Keratinocyte (primary cell): ENCODE data around the gene ELL. TPM values are rescaled to one million over a fixed set of nuclear protein-coding genes. Genes with fewer than 3 reads are reported as not detected.

Experiments
- DNase-seq: peaks from one replicate; pipeline ENCODE4 v3.0.0-alpha.2; 2011; ENCODE audit warnings: low read depth, missing footprints, low spot score
- FAIRE-seq: peaks from 2 replicates; lab custom pipeline; 2011; peaks lifted over from hg19 to GRCh38; lab: Jason Lieb, UNC
- H2AFZ ChIP-seq: 2 replicates; pipeline ENCODE4 v1.6.0; 2012; ENCODE audit warnings: low read length, control low read depth, inconsistent platforms; ENCODE audit not compliant: control insufficient read depth
- H3K27ac ChIP-seq: 2 replicates; pipeline ENCODE4 v1.5.1; 2011; ENCODE audit warnings: low read length; ENCODE audit not compliant: control insufficient read depth, insufficient read depth
- H3K27me3 ChIP-seq: 3 replicates; pipeline ENCODE4 v1.6.0; 2011; ENCODE audit warnings: low read length; ENCODE audit not compliant: control insufficient read depth, insufficient read depth; ENCODE audit errors: extremely low read depth
- H3K36me3 ChIP-seq, 2 experiments: 2 replicates in 1 of 2; 3 replicates in 1 of 2; pipeline ENCODE4 v1.5.1; 2011; ENCODE audit warnings: low read length in 2 of 2, mild to moderate bottlenecking in 1 of 2; ENCODE audit not compliant: control insufficient read depth in 2 of 2, insufficient read depth in 2 of 2; ENCODE audit errors: extremely low read depth in 1 of 2
- H3K4me1 ChIP-seq: 3 replicates; pipeline ENCODE4 v1.5.1; 2011; ENCODE audit warnings: low read length; ENCODE audit not compliant: control insufficient read depth, insufficient read depth; ENCODE audit errors: extremely low read depth
- H3K4me2 ChIP-seq: 3 replicates; pipeline ENCODE4 v1.6.0; 2011; ENCODE audit warnings: low read depth, low read length; ENCODE audit not compliant: control insufficient read depth, insufficient read depth; ENCODE audit errors: extremely low read depth
- H3K4me3 ChIP-seq, 3 experiments: fragments of 200-600 bp in 1 of 3; sonication (generic) in 1 of 3; 2 replicates in 2 of 3; 3 replicates in 1 of 3; pipeline ENCODE4 v1.5.1; 2011 to 2016; ENCODE audit warnings: low read length in 3 of 3, mild to moderate bottlenecking in 3 of 3, control low read depth in 2 of 3, inconsistent platforms in 1 of 3, low read depth in 1 of 3, mixed read lengths in 1 of 3, mixed run types in 1 of 3, moderate library complexity in 1 of 3; ENCODE audit not compliant: control insufficient read depth in 2 of 3, insufficient read depth in 2 of 3; ENCODE audit errors: extremely low read depth in 1 of 3
- H3K79me2 ChIP-seq: 2 replicates; pipeline ENCODE4 v1.6.0; 2012; ENCODE audit warnings: low read length; ENCODE audit not compliant: control insufficient read depth, insufficient read depth
- H3K9ac ChIP-seq: 3 replicates; pipeline ENCODE4 v1.6.0; 2011; ENCODE audit warnings: low read length; ENCODE audit not compliant: control insufficient read depth, insufficient read depth; ENCODE audit errors: extremely low read depth
- H3K9me1 ChIP-seq: 3 replicates; pipeline ENCODE4 v1.6.0; 2011; ENCODE audit warnings: low read length; ENCODE audit not compliant: control insufficient read depth, insufficient read depth; ENCODE audit errors: extremely low read depth
- H3K9me3 ChIP-seq: 2 replicates; pipeline ENCODE4 v1.5.1; 2012; ENCODE audit warnings: low read depth, low read length; ENCODE audit not compliant: control insufficient read depth
- H4K20me1 ChIP-seq: 3 replicates; pipeline ENCODE4 v1.6.0; 2011; ENCODE audit warnings: low read length; ENCODE audit not compliant: control insufficient read depth, insufficient read depth; ENCODE audit errors: extremely low read depth
- EZH2 ChIP-seq: IDR thresholded peaks from one replicate; pipeline ENCODE4 v1.6.1; 2012; ENCODE audit warnings: inconsistent platforms, mild to moderate bottlenecking, low read length, moderate library complexity
- dilution Hi-C: fragments of 300-500 bp; cut with MboI; formaldehyde crosslinking; loops from one replicate; pipeline ENCODE4 v1.7.0; 2020; ENCODE audit warnings: low sequenced_read_pairs; ENCODE audit not compliant: extremely low pct_ligation_motif_present
- polyA plus RNA-seq, 5 experiments: library from polyadenylated mRNA; depleted of rRNA in 3 of 5; stranded (reverse) in 3 of 5; stranded (forward) in 1 of 5; unstranded in 1 of 5; fragments of >200 nt; gene quantifications; 1 replicate in 1 of 5; 2 replicates in 3 of 5; 3 replicates in 1 of 5; pipeline versions ENCODE4 v1.2.1 to v1.2.3, GENCODE V29; 2011 to 2012; ENCODE audit warnings: missing spikeins in 2 of 5, low read depth in 1 of 5, low replicate concordance in 1 of 5
- TF ChIP-seq, protein P1 (sequence below), 3 experiments: IDR thresholded peaks in 1 of 3; conservative IDR thresholded peaks in 1 of 3; optimal IDR thresholded peaks in 1 of 3; 2 replicates in 2 of 3; 3 replicates in 1 of 3; pipeline versions ENCODE3 to v1.5.1; 2011; ENCODE audit warnings: low read length in 3 of 3, mild to moderate bottlenecking in 3 of 3, moderate library complexity in 2 of 3, control low read depth in 1 of 3, inconsistent platforms in 1 of 3; ENCODE audit not compliant: insufficient read depth in 2 of 3; ENCODE audit errors: extremely low read depth in 1 of 3

Gene ELL
- polyA plus RNA-seq, 1 donor (not counting 4 experiments of a cell fraction or from before 2014, with no cell fraction given): 4.4 TPM

DNA sequence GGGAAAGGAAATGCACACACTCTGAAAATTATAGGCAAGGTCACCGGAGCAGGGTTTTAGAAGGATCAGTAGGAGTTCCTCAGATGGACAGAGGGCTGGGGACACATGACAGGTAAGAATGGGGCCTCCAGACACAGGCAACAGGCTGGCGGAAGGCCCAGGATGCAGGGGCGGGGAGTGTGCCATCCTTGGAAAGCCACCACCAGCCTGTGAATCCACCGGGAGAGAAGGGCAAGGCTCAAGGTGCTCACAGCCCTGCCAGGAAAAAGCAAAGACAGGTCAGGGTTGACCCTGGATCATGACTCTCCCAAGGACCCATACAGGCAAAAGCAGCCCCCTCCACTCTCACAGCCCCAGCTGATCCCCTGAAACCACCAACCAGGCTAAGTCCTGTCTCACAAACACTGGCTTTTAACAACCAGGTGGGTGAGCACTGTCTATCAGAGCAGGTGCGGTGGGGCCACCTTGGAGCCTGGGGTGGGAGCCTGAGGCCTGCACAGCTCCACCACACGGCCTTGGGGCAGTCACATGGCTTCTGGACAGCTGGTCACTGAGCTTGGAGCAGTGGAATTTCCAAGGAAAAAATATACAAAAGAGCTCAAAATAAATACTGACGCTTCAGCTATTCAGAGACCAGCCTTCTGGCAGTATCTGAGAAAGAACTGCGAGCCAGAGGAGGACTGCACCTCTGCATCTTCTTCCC is 48.7 kb downstream of the ELL start:
- no peak overlapping the region for H3K4me3 ChIP-seq
- H3K4me1 ChIP-seq: peaks cover 6% of the 10 kb centered on the region
- no peak overlapping the region for H2AFZ ChIP-seq
- no peak overlapping the region for H3K9ac ChIP-seq
- H3K4me2 ChIP-seq: no peak overlapping the region
- H3K27ac ChIP-seq: no peak overlapping the region
- peaks cover 20 to 21% of the 10 kb centered on the region in 2 experiments for H3K36me3 ChIP-seq
- DNase-seq (no peak), FAIRE-seq (no peak)
- H3K27me3 ChIP-seq: no peaks in the 10 kb centered on the region
- dilution Hi-C loops: no loop called here
- H3K79me2 ChIP-seq: peaks cover 73% of the 10 kb centered on the region
- H4K20me1 ChIP-seq: peaks cover 20% of the 10 kb centered on the region
- H3K9me1 ChIP-seq: no peaks in the 10 kb centered on the region
- no peak for TF ChIP-seq EZH2
- TF ChIP-seq, protein P1, sequence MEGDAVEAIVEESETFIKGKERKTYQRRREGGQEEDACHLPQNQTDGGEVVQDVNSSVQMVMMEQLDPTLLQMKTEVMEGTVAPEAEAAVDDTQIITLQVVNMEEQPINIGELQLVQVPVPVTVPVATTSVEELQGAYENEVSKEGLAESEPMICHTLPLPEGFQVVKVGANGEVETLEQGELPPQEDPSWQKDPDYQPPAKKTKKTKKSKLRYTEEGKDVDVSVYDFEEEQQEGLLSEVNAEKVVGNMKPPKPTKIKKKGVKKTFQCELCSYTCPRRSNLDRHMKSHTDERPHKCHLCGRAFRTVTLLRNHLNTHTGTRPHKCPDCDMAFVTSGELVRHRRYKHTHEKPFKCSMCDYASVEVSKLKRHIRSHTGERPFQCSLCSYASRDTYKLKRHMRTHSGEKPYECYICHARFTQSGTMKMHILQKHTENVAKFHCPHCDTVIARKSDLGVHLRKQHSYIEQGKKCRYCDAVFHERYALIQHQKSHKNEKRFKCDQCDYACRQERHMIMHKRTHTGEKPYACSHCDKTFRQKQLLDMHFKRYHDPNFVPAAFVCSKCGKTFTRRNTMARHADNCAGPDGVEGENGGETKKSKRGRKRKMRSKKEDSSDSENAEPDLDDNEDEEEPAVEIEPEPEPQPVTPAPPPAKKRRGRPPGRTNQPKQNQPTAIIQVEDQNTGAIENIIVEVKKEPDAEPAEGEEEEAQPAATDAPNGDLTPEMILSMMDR (optimal IDR thresholded peaks at IDR 0.05 in 1 of 3, IDR thresholded peaks at IDR 0.05 in 1 of 3, conservative IDR thresholded peaks at IDR 0.05 in 1 of 3; ENCODE audit: extremely low read depth in 1 of 3, insufficient read depth in 2 of 3, low read length in 3 of 3): no peak
- H3K9me3 ChIP-seq: no peaks in the 10 kb centered on the region

DNA sequence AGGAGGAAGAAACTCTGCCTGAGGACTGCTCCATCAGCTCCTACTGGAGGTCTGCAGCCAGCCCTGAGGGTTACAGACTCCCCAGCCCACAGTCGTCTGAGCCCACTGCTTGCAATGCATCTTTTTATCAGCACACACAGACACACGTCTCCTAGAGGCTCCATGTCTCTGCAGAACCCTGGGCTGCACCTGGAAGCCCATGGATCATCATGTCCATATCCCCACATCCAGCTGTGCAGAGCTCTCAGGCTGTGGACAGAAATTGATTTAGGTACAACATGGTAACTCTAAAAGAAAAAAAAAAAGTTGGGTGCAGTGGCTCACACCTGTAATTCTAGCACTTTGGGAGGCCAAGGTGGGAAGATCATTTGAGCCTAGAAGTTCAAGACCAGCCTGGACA is 51.1 kb downstream of the ELL start:
- Histone ChIP-seq H3K9me3 (no peaks in the 10 kb centered on the region), H3K27me3 (no peaks in the 10 kb centered on the region), H3K36me3 (peaks cover 16 to 18% of the 10 kb centered on the region in 2 experiments), H3K79me2 (peaks cover 71% of the 10 kb centered on the region), H3K9me1 (no peaks in the 10 kb centered on the region), H3K4me1 (peaks cover 12% of the 10 kb centered on the region), H2AFZ (no peak overlapping the region), H3K27ac (no peak overlapping the region), H3K9ac (no peak overlapping the region), H3K4me3 (no peak overlapping the region), H4K20me1 (peaks cover 32% of the 10 kb centered on the region), H3K4me2 (no peak overlapping the region)
- dilution Hi-C loops: no loop called here
- no peak for DNase-seq
- no peak for FAIRE-seq
- TF ChIP-seq, protein P1 (optimal IDR thresholded peaks at IDR 0.05 in 1 of 3, IDR thresholded peaks at IDR 0.05 in 1 of 3, conservative IDR thresholded peaks at IDR 0.05 in 1 of 3; ENCODE audit: extremely low read depth in 1 of 3, insufficient read depth in 2 of 3, low read length in 3 of 3): no peak
- no peak for TF ChIP-seq EZH2
